HG03342 (cell line): ENCODE data around the gene SMC6.

ENCODE experiments used
- ATAC-seq: cut with Tn5 transposase; IDR thresholded peaks from one replicate; pipeline ENCODE4 v1.9.1; 2021; ENCODE audit warnings: mild to moderate bottlenecking, moderate library complexity; ENCODE audit not compliant: unreplicated experiment

The SMC6 gene

GRCh38 chr2:17658251-17658843 is 95.3 kb downstream of the SMC6 start:
- ATAC-seq, result peak; percentile 78

- ATAC-seq, result no peak
Measured at GRCh38 chr2:17657759-17658158, 95.9 kb downstream of the SMC6 start.

GRCh38 chr2:17652681-17653394 is 100.8 kb downstream of the SMC6 start:
- no peak for ATAC-seq

GRCh38 chr2:17649026-17649425 is 104.6 kb downstream of the SMC6 start:
- ATAC-seq, result no peak

- no peak for ATAC-seq
Measured at GRCh38 chr2:17648581-17648980, 105.0 kb downstream of the SMC6 start.

- no peak for ATAC-seq
Measured at GRCh38 chr2:17646838-17647701, 106.5 kb downstream of the SMC6 start.

- ATAC-seq, result peak; percentile 87
Measured at GRCh38 chr2:17646081-17646554, 107.5 kb downstream of the SMC6 start.

GRCh38 chr2:17644997-17645720 is 108.5 kb downstream of the SMC6 start:
- ATAC-seq, result no peak

- ATAC-seq, result no peak
Measured at GRCh38 chr2:17643031-17643615, 110.5 kb downstream of the SMC6 start.

- ATAC-seq, result no peak
Measured at GRCh38 chr2:17640406-17640805, 113.2 kb downstream of the SMC6 start.

- no peak for ATAC-seq
Measured at GRCh38 chr2:17638196-17638743, 115.3 kb downstream of the SMC6 start.

- no peak for ATAC-seq
Measured at GRCh38 chr2:17637131-17637906, 116.3 kb downstream of the SMC6 start.

- no peak for ATAC-seq
Measured at GRCh38 chr2:17636257-17636656, 117.4 kb downstream of the SMC6 start.

GRCh38 chr2:17634997-17635396 is 118.6 kb downstream of the SMC6 start:
- no peak for ATAC-seq

GRCh38 chr2:17630089-17630488 is 123.5 kb downstream of the SMC6 start:
- no peak for ATAC-seq

GRCh38 chr2:17628349-17629261 is 125.0 kb downstream of the SMC6 start:
- peak; percentile 43 for ATAC-seq

- ATAC-seq, result no peak
Measured at GRCh38 chr2:17627434-17627833, 126.2 kb downstream of the SMC6 start.

GRCh38 chr2:17626986-17627385 is 126.6 kb downstream of the SMC6 start:
- ATAC-seq, result no peak
